Activated naive CD4-positive, alpha-beta T cell treated with anti-CD3 and anti-CD28 coated beads, Interleukin-2, amount 50 U/mL, for 16 hours (primary cell): Measurements from ENCODE around the gene UPF3A.
"Not testable (repeated sequence)": the region's sequence is repeated elsewhere in the genome, so short reads cannot be mapped to it uniquely, and the experiment has no call there.

Experiments
- DNase-seq: peaks from one replicate; pipeline ENCODE4 v3.0.0-alpha.2; 2020

Gene UPF3A

GRCh38 chr13:114281351-114282040, at the start of gene UPF3A:
UPF3A (plus strand) TSS chr13:114281601; CDS start chr13:114281640, 39 bp downstream.
- peak; percentile 88 for DNase-seq

- no peak for DNase-seq
These were observed 49.5 kb upstream of the UPF3A start for GRCh38 chr13:114231886-114232285.

GRCh38 chr13:114234266-114234644, 47.1 kb upstream of the UPF3A start:
- no peak for DNase-seq

GRCh38 chr13:114234645-114235421, 46.6 kb upstream of the UPF3A start, which contains the start of gene CDC16:
CDC16 (plus strand) TSS chr13:114234897; CDS start chr13:114235085, 188 bp downstream.
- peak; percentile 92 for DNase-seq

- no peak for DNase-seq
These were observed 45.7 kb upstream of the UPF3A start for GRCh38 chr13:114235697-114236096.

- no peak for DNase-seq
These were observed 45.2 kb upstream of the UPF3A start for GRCh38 chr13:114236227-114236626.

GRCh38 chr13:114237415-114238112, 43.8 kb upstream of the UPF3A start:
- DNase-seq = no peak

- DNase-seq = no peak
These were observed 39.5 kb upstream of the UPF3A start for GRCh38 chr13:114241918-114242317.

- no peak for DNase-seq
These were observed 37.4 kb upstream of the UPF3A start for GRCh38 chr13:114243971-114244370.

GRCh38 chr13:114244637-114245036, 36.8 kb upstream of the UPF3A start:
- DNase-seq = no peak

- no peak for DNase-seq
These were observed 33.4 kb upstream of the UPF3A start for GRCh38 chr13:114248011-114248410.

GRCh38 chr13:114249077-114249476, 32.3 kb upstream of the UPF3A start:
- DNase-seq = no peak

- not testable (repeated sequence) for DNase-seq
These were observed 29.6 kb upstream of the UPF3A start for GRCh38 chr13:114251639-114252440.

GRCh38 chr13:114256547-114256946, 24.9 kb upstream of the UPF3A start:
- DNase-seq = no peak

GRCh38 chr13:114257014-114257413, 24.4 kb upstream of the UPF3A start:
- DNase-seq = no peak

GRCh38 chr13:114258589-114258988, 22.8 kb upstream of the UPF3A start:
- DNase-seq = no peak

GRCh38 chr13:114259374-114259773, 22.0 kb upstream of the UPF3A start:
- no peak for DNase-seq

GRCh38 chr13:114259974-114260373, 21.4 kb upstream of the UPF3A start:
- DNase-seq = no peak

- no peak for DNase-seq
These were observed 20.6 kb upstream of the UPF3A start for GRCh38 chr13:114260814-114261213.

- DNase-seq = no peak
These were observed 20.0 kb upstream of the UPF3A start for GRCh38 chr13:114261328-114261965.

GRCh38 chr13:114263578-114263977, 17.8 kb upstream of the UPF3A start:
- DNase-seq = no peak

GRCh38 chr13:114264313-114264712, 17.1 kb upstream of the UPF3A start:
- not testable (repeated sequence) for DNase-seq
